SH-SY5Y (cell line): ENCODE measurements around the gene LARGE1.

Experiments used
- GATA2 ChIP-seq: IDR thresholded peaks from 2 replicates; pipeline ENCODE4 v1.6.1; 2011; ENCODE audit warnings: mild to moderate bottlenecking, low read depth, low read length
- GATA3 ChIP-seq: IDR thresholded peaks from 2 replicates; pipeline ENCODE4 v1.6.1; 2011; ENCODE audit warnings: low read depth, mild to moderate bottlenecking, low read length, moderate library complexity

GRCh38 chr22:33397381-33397907 is 522.8 kb downstream of the LARGE1 start:
- TF ChIP-seq GATA2 = no peak
- no peak for TF ChIP-seq GATA3
